Right ventricle myocardium inferior (tissue), 1 donor: Measurements from ENCODE around the gene TMPRSS9. TPM values are rescaled to one million over a fixed set of nuclear protein-coding genes. Genes with fewer than 3 reads are reported as not detected.

ENCODE experiments used
- ATAC-seq: fragments of 200-7000 bp; cut with Tn5 transposase; one replicate; pipeline ENCODE4 v1.9.1; 2020; ENCODE audit warnings: mild to moderate bottlenecking, moderate library complexity
- DNase-seq: peaks from one replicate; pipeline ENCODE4 v3.0.0; 2021; ENCODE audit errors: missing footprints
- intact Hi-C: fragments of 100-400 bp; cut with DNase I; formaldehyde crosslinking; loops from one replicate; pipeline ENCODE4 v1.11.0; 2022
- long read RNA-seq: library from polyadenylated mRNA; unstranded; transcript quantifications from one replicate; pipeline ENCODE4 v2.0.0, GENCODE V29; 2021
- total RNA-seq: library from RNA; stranded (reverse); fragmentation: NEBNext Ultra II Directional; extraction: Animal tissue kit (Norgen Biotek cat#: 25700); gene quantifications from one replicate; pipeline ENCODE4 v1.2.1, GENCODE V29; 2021
- donor health status: DM: no; HTN: yes; CAD: no; lungs with severe emphysema.

TMPRSS9 gene
- not detected for total RNA-seq
- long read RNA-seq = 0 reads

DNA sequence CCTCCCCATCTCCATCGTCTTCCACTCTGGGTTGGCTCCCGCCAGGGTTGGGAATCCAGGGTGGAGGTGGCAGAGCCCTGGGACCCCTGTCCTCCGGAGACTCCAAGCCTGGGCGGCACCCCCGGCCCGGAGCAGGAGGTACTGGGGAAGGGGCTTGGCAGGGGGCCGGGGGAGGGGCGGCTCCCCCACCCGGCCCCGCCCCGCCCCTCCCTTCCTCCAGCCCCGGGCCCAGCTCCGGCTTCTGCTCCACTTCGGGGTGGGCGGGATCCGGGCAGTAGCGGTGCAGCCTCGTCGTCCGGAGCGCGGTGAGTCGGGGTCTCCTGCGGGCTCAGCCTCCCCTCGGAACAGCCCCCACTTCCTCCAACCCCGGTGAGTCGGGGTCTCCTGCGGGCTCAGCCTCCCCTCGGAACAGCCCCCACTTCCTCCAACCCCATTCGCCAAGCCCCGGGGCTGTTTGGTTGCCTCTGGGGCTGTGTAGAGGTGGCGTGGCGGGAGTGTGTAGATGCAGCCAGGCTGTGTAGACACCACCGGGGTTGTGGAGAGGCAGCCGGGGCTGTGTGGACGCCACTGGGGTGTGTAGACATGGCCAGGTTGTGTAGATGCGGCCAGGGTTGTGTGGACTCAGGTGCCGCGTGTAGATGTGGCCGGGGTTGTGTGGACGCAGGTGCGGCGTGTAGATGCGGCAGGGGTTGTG, at the start of gene TMPRSS9:
Gene TMPRSS9 (plus strand): TSS at position 274 of the 694 bp plus-strand sequence. CDS start 29,521 bp downstream, outside the sequence.
- intact Hi-C loops = no loop called here
- ATAC-seq = no peak
- DNase-seq = no peak

DNA sequence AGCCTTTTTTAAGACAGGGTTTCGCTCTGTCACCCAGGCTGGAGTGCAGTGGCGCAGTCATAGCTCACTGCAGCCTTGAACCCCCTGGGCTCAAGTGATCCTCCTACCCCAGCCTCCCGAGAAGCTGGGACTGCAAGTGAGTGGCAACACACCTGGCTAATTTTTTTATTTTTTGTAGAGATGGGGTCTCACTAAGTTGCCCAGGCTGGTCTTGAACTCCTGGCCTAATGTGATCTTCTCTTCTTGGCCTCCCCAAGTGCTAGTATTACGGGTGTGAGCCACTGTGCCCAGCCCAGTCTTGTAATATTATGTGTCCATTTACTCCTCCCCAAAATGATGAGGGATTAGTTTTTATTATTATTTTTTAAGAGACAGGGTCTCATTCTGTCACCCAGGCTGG, 49.0 kb upstream of the TMPRSS9 start:
- intact Hi-C loops = no loop called here
- DNase-seq = no peak
- no peak for ATAC-seq

DNA sequence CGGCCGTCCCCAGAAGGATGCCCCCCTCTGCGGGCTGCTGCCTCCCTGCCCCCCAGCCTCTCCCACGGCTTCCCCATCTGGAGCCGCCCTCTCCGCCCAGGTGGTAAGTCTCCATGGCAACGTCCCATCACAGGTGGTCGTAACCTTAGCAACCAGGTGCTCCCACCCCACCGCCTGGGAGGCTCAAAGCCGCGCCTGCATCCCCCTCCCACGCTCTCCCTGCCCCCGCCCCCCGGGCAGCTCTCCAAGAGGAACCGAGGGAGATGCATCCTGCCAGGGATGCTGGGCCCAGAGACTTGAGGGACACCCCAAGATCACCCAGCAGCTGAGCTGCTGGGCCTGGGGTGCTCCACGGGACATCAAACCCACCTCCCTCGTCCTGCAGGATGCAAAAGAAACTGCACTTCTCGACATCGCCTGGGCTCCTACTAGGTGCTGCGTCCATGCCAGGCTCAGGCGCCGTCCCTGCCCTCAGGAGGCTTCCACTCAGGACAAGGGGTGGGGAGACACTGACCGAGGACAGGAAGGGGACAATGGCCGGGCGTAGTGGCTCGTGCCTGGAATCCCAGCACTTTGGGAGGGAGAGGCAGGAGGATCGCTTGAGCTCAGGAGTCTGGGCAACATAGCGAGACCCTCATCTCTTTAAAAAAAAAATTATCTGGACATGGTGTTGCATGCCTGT, 47.1 kb upstream of the TMPRSS9 start:
- intact Hi-C loops = no loop called here
- no peak for DNase-seq
- no peak for ATAC-seq

DNA sequence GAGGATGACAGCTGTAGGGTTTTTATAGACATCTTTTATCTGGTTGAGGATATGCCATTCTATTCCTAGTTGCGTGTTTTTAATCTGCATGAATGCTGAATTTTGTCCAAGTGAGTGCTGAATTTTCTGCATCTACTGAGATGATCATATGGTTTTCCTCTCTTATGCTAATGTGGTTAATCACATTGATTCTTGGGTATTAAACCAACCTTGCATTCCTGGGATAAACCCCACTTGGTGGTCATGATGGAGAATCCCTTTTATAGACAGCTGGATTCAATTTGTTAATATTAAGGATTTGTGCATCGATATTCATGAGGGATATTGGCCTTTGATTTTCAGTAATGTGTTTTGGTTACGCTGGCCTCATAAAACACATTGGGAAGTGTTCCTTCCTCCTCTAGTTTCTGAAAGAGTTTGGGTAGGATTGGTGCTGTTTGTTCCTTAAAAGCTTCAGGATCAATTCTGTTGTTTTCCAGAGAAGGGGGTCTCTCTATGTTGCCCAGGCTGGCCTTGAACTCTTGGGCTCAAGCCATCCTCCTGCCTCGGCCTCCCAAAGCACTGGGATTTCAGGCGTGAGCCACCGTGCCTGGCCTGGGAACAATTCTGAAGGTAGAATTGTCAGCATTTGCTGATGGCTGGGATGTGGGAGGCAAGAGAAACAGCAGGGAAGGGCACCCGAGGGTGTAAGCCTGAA, 44.8 kb upstream of the TMPRSS9 start:
- intact Hi-C loops = no loop called here
- ATAC-seq = no peak
- DNase-seq = no peak

DNA sequence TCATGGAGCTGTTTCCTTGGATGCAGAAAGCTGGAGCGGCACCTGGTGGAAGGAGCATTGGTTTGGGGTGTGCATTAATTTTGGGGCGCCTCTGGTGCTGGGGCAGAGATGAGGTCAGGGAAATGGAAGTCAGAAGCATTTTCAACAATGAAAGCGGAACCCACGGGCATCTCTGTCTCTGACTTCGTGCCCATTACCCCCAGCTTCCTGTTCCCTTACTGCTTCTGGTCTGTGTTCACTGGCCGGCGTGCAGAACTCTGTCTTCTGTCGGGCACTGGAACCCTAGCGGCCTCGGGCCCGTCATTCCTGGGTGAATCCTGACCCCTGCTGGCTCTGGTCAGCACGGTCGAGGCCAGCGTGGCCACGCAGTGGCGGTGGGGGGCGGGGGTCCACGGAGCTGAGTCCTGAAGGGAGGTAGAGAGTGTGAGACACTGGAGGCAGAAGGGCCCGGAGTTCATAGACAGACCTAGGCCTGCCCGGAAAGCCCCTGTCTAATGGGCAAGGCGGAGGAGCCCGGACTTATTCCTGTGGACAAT, 44.2 kb upstream of the TMPRSS9 start:
- ATAC-seq = peak; percentile 91
- intact Hi-C loops = loop anchor here (1.0 to 2.0 kb wide), 2 partner anchors 41 to 160 kb away; no protein-coding TSS in a partner anchor
- peak; percentile 94 for DNase-seq

DNA sequence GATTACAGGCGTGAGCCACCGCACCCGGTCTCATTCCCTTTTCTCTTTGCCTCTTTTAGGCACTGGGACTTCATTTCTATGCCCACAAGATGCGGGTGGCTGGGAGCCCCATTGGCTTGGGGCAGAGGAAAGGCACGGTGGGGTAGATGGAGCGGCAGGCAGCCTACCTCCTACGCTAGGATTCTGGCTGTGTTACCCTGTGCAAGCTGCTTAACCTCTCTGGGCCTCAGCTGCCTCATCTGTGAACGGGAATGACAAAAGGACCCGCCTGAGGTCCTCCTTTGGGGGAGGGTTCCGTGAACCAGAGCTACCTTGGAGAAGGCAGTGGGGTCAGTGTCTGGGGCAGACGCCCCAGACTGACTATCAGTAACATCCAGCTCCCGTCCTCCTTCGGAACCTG, 42.8 kb upstream of the TMPRSS9 start:
- ATAC-seq = no peak
- intact Hi-C loops = loop anchor here (2.0 kb wide), 1 partner anchor 42 kb away; no protein-coding TSS in a partner anchor
- no peak for DNase-seq

DNA sequence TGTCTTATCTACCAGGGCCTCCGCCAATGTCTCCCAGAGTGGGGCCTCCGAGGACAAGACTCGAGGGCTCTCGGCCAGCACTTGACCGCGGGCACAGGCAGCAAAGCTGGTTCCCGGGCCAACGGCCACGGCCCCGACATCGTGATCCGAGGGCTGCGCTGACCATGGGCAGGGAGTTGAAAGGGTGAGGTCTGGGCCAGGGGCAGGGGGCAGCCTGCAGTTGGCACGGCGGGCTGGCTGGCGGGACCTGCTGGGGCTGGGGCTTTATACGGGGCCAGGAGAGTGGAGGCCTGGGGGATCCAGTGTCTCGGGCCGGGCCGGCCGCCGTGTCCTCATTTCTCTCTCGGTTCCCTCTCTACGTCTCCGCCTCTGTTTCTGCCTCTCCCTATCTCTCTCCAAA, 42.3 kb upstream of the TMPRSS9 start:
- no peak for ATAC-seq
- no peak for DNase-seq
- intact Hi-C loops = loop anchor here (2.0 kb wide), 1 partner anchor 43 kb away; no protein-coding TSS in a partner anchor

DNA sequence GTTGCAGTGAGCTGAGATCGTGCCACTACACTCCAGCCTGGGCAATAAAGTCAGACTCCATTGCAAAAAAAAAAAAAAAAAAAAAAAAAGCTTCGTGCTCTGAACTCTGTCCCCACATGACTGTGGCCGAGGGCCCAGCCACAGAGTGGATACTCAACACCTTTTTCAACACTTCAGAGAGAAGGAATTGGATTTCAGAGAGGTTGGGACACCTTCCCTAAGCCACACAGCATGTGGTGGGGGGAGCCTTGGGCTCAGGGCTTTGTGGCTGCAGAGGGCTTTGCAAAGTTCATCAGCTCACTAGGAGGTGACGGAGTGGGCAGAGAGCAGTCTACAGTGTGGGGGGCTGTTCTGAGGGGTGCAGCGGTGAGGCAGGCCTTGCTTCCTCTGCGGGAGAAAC, 41.1 kb upstream of the TMPRSS9 start:
- ATAC-seq (no peak), DNase-seq (no peak)
- intact Hi-C loops = no loop called here

DNA sequence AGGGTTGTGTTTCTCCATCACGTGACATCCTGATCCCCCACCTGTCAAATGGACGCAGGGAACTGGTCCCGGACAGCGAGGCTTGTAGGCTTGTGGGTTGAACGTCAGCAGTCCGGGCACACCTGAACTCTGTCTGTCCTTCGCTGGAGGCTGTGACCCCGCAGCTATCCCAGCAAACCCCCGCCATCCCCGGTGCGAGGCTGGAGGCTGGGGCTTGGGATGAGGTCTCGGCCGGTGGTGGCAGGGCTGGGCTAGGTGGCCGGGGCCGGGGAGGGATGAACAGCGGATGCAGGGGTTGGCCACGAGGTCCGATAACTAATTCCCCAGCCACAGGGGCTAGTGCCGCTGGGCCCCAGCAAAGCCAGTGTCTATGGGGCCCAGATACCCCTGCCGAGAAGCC, 40.5 kb upstream of the TMPRSS9 start:
- ATAC-seq = no peak
- intact Hi-C loops = no loop called here
- no peak for DNase-seq

DNA sequence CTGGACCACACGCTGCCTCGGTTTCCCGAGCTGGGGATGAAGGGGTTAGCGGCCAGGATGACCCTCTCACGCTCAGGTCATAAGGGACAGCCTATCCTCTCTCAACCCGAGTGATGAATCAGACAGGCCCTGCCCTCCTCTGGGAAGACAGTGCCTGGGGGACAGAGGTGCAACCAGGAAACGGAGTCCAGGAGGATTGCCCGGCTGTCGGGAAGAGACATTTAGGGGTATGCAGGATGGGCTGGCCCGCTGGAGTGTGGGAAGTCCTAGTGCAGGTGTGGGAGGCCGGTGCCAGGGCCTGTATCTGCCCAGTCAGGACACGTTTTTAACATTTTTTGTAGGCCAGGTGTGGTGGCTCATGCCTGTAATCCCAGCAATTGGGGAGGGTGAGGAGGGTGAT, 40.0 kb upstream of the TMPRSS9 start:
- intact Hi-C loops = no loop called here
- ATAC-seq (no peak), DNase-seq (no peak)

DNA sequence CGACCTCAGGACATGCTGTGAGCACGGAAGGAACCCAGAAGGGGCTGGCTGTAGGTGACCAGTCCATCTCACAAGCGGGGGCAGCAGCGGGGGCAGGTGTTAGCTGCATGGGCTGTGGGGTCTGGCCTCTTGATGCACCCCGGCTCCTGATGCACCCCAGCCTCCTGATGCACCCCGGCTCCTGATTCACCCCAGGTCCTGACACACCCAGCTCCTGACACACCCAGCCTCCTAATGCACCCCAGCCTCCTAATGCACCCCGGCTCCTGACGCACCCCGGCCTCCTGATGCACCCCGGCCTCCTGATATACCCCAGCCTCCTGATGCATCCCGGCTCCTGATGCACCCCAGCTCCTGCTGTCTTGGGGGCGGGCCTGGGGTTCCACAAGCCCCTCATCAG, 39.1 kb upstream of the TMPRSS9 start:
- intact Hi-C loops = no loop called here
- ATAC-seq (no peak), DNase-seq (no peak)

DNA sequence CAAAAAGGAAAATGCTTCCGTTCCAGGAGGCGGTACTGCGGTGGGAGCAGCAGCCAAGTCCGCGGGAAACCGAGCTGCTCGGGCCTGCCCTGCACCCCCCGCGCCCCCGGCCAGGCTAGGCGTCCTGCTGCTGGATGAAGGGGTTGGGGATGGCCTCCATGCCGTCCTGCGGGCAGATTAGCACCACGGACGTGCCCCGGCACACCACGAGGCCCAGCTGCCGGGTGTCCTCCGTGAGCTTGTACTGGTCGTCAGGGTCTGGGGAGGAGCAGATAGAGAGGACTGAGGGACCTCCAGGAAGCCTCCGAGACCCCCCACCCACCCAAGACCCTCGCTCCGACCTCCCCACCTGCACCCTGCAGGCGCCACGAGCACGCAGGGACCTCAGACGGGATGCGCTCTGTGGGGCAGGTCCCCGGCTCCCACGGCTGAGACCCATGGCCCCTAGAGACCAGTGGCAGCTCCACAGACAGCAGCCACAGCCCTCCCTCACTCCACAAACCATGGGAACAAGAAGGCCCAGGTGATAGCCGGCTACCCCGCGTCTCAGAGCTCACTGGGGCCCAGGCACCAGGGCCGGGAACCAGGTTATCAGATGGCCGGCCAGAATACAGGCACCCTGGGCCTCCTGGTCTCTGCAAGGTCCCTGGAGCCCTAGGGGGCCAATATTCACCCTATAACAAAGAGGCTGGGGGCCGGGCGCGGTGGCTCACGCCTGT, 38.3 kb upstream of the TMPRSS9 start:
- ATAC-seq (no peak), DNase-seq (no peak)
- intact Hi-C loops = no loop called here

DNA sequence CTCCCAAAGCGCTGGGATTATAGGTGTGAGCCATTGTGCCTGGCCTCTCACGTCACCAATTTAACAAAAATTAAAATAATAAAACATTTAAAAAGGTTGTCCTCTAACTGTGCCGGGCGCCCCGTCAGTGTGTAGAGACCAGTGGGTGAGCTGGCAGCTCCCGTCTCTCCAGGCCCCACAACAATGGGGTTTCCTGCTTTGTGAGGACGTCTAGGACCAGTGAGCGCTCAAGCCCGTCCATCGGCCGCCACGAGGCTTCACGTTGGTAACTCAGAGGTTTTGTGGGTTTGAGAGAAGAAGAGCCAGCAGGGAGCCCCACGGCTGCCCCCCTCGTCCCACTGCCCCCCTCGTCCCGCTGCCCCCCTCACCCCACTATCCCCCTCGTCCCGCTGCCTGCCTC, 36.4 kb upstream of the TMPRSS9 start:
- ATAC-seq (no peak), DNase-seq (peak; percentile 32)
- intact Hi-C loops = no loop called here

DNA sequence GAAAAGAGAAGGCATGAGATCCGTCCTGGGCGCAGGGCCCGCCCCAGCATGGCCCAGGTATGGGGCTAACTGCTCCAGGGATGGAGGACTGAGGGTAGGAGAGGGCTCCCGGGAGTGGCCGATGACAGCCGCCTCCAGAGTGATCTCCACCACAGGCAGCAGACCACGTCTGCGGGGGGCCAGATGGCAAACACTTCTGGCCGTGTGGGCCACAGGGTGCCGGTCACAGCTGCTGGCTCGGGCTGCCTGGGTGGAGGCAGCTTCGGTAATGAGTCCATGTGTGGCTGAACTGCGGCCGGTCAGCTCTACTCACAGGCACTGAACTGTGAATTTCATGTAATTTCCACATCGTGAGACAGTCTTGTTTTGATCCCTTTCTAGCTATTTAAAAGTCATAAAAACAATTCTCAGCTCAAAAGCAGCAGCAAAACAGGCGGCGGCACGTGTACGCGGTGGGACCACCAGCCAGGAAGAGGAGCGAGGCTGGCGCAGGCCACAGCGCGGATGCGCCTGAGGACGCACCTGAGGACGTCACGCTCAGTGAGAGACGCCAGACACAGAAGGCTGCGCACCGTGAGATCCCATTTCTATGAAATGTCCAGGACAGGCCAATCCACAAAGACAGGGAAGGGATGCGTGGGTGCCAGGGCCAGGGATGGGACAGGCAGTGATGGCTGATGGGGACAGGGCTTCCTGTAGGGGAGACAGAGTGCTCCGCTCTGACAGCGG, 35.7 kb upstream of the TMPRSS9 start:
- peak; percentile 57 for DNase-seq
- no peak for ATAC-seq
- intact Hi-C loops = no loop called here

DNA sequence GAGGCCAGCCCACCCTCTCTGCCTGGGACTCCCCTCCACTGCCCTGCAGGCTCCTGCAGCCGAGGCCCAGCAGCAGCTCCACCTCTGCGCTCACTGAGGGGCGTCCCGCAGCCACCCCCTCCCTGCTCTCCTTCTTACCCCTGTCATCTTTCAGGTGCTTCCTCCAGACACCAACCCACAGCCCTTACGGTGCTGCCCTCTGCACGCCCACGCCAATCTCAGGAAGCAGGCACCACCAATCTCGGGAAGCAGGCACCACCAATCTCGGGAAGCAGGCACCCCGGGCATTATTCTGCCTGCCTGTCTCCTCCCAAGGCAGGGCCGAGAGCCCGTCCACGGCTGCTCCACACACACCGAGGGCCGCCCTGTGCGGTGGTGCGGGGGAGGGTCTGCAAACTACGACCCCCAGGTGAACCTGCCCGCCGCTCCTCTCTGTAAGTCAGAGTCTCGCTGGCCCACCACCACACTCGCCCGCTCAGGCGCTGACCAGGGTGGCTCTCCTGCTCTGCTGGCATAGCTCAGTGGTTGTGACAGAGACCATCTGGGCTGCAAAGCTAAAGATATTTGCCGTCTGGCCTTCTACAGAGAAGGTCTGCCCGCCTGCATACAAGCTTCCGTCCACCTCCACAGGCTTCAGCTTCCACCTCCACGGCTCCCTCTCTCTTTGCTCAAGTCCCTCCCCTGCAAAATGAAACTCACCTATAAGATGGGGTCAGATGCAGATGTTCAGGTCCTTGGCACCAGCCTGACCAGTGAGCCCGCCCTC, 34.6 kb upstream of the TMPRSS9 start:
- DNase-seq (peak; percentile 45), ATAC-seq (no peak)
- intact Hi-C loops = no loop called here

DNA sequence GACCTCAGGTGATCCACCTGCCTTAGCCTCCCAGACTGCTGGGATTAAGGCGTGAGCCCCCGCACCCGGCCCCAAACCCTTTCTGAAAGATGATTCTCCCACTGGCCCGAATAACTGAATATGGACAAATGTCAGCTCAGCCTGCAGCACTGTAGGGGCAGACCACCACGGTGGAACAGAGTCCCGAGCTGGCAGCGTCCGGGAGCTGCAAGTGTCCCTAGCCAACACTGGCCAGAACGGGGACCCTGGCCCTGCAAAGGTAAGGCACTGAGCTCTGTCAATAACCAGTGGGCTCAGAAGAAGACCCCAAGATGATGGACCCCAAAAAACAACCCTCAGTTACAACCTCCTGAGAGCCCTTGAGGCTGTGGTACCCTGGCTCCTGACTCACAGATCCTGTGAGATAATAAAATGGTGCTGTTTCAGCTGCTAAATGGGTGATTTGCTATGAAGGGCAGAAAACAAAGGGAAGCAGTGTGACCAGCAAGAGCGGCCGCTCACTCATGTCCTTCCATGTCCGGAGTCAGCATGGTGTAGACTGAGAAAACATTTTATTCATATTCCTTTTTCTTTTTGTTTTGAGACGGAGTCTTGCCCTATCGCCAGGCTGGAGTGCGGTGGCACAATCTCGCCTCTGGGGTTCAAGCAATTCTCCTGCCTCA, 33.2 kb upstream of the TMPRSS9 start:
- DNase-seq (peak; percentile 43), ATAC-seq (no peak)
- intact Hi-C loops = no loop called here

DNA sequence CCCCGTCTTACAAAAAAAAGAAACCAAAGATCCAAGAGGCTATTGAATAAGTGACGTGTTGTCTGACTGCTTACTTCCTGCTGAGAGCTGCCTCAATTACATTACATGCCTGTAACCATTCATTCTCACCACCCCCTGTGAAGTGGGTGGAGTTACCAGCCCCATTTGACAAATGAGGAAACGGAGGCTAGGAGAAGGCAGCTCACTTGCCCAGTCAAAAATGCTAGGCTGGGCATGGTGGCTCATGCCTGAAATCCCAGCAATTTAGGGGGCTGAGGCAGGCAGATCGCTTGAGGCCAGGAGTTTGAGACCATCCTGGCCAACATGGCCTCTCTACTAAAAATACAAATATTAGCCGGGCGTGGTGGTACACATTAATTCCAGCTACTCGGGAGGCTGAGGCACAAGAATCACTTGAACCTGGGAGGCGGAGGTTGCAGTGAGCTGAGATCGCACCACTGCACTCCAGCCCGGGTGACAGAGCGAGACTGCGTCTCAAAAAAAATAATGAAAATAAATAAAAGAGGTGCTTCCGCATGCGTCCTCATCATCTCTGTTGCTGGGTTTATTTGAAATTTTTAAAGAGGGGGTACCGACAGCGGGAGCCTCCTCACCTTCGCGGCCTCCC, 32.2 kb upstream of the TMPRSS9 start:
- peak; percentile 51 for DNase-seq

More for the DNA sequence above, 32.2 kb upstream of the TMPRSS9 start:
- peak; percentile 30 for ATAC-seq
- intact Hi-C loops = no loop called here
